RWPE2 (cell line): ENCODE data around the gene BMP6.
"Not testable (repeated sequence)": the region's sequence is repeated elsewhere in the genome, so short reads cannot be mapped to it uniquely, and the experiment has no call there.

Source experiments
- ATAC-seq: fragments of 200-7000 bp; cut with Tn5 transposase; 3 replicates; pipeline ENCODE4 v1.9.1; 2021; ENCODE audit warnings: low read depth
- DNase-seq: peaks from one replicate; pipeline ENCODE4 v3.0.0-alpha.2; 2020; ENCODE audit warnings: low spot score
- H3K27ac ChIP-seq: fragments of 450-650 bp; 2 replicates; pipeline ENCODE4 v1.5.1; 2017; ENCODE audit warnings: mild to moderate bottlenecking; ENCODE audit not compliant: poor library complexity, severe bottlenecking
- H3K27me3 ChIP-seq: fragments of 250-450 bp; sonication (Bioruptor Pico); 2 replicates; pipeline ENCODE4 v1.5.1; 2021; ENCODE audit warnings: mild to moderate bottlenecking, moderate library complexity; ENCODE audit not compliant: insufficient read depth, poor library complexity, severe bottlenecking
- H3K36me3 ChIP-seq: fragments of 250-450 bp; sonication (Bioruptor Pico); 2 replicates; pipeline ENCODE4 v1.5.1; 2020; ENCODE audit warnings: low read depth, mild to moderate bottlenecking, moderate library complexity
- H3K4me1 ChIP-seq: fragments of 250-450 bp; sonication (Bioruptor Pico); 2 replicates; pipeline ENCODE4 v1.5.1; 2021; ENCODE audit warnings: mild to moderate bottlenecking, moderate library complexity; ENCODE audit not compliant: insufficient read depth, poor library complexity, severe bottlenecking
- H3K4me3 ChIP-seq: fragments of 250-450 bp; sonication (Bioruptor Pico); 2 replicates; pipeline ENCODE4 v1.5.1; 2021; ENCODE audit warnings: mild to moderate bottlenecking, moderate library complexity; ENCODE audit not compliant: severe bottlenecking
- H3K9me3 ChIP-seq: fragments of 250-450 bp; sonication (Bioruptor Pico); 2 replicates; pipeline ENCODE4 v1.5.1; 2021; ENCODE audit warnings: mild to moderate bottlenecking, moderate library complexity; ENCODE audit not compliant: severe bottlenecking
- CTCF ChIP-seq: fragments of 450-650 bp; IDR thresholded peaks from one replicate; pipeline ENCODE4 v1.5.1; 2017; ENCODE audit warnings: mild to moderate bottlenecking, moderate library complexity; ENCODE audit not compliant: poor library complexity, severe bottlenecking

Gene BMP6

GRCh38 chr6:7895125-7895423 is 169.2 kb downstream of the BMP6 start:
- H3K4me1 ChIP-seq, result no peaks in the 10 kb centered on the region
- H3K9me3 ChIP-seq, result no peaks in the 10 kb centered on the region
- H3K27ac ChIP-seq, result no peak overlapping the region
- peaks cover 94% of the 10 kb centered on the region for H3K36me3 ChIP-seq
- no peaks in the 10 kb centered on the region for H3K27me3 ChIP-seq
- no peak for ATAC-seq
- H3K4me3 ChIP-seq, result no peak overlapping the region
- DNase-seq, result no peak
- no peak for TF ChIP-seq CTCF

GRCh38 chr6:7896465-7896987 is 170.6 kb downstream of the BMP6 start:
- no peaks in the 10 kb centered on the region for H3K9me3 ChIP-seq
- H3K27ac ChIP-seq, result no peak overlapping the region
- ATAC-seq, result no peak
- DNase-seq, result no peak
- peaks cover 94% of the 10 kb centered on the region for H3K36me3 ChIP-seq
- no peak overlapping the region for H3K4me3 ChIP-seq
- no peaks in the 10 kb centered on the region for H3K27me3 ChIP-seq
- no peaks in the 10 kb centered on the region for H3K4me1 ChIP-seq
- no peak for TF ChIP-seq CTCF

- Histone ChIP-seq H3K4me3 (no peak overlapping the region), H3K4me1 (no peaks in the 10 kb centered on the region), H3K27ac (no peak overlapping the region), H3K36me3 (peaks cover 94% of the 10 kb centered on the region), H3K27me3 (no peaks in the 10 kb centered on the region), H3K9me3 (no peaks in the 10 kb centered on the region)
- ATAC-seq, result no peak
- TF ChIP-seq CTCF, result no peak
- no peak for DNase-seq
Observed at GRCh38 chr6:7897461-7898192, 171.7 kb downstream of the BMP6 start.

GRCh38 chr6:7898193-7898586 is 172.3 kb downstream of the BMP6 start:
- DNase-seq, H3K9me3 ChIP-seq, H3K4me3 ChIP-seq, ATAC-seq, H3K27ac ChIP-seq, H3K27me3 ChIP-seq, H3K4me1 ChIP-seq: not testable (repeated sequence)
- peaks cover 94% of the 10 kb centered on the region for H3K36me3 ChIP-seq

DNA sequence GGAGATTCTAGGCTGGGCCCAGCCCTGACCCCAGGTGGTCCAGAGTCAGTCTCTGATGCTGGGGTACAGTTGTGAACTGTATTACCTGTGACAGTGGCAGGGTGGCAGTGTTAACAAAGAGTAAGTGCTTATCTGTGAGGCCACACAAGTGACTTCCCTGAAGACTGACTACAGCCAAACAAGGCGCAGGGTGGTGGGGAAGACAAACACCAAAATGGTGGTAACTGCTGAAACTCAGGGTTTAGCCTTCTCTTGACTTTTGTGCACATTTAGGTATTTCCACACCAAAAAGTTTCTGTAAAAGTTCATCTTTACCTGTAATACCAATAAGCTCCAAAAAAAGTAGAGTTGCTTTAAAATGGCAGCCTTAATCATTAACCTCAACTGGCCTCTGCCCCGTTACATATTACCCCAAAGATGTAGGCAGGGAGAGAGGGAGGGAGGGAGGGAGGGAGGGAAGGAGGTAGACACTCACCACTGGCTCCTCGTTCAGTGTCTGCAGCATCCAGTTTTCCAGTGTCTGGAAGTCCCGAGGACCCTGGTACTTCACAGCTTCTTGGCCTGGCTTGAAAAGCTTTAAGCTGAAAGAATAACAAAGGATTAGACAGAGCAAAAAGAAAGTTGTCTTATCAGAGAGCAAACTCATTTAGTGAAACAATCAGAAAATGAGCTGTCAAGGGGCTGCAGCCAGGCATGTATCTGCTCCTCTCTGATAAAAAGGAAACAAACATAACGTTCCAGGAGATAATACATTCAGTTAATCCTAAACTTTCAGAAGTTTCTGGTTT is 173.4 kb downstream of the BMP6 start:
- no peaks in the 10 kb centered on the region for H3K27me3 ChIP-seq
- no peak overlapping the region for H3K27ac ChIP-seq
- TF ChIP-seq CTCF, result no peak
- no peaks in the 10 kb centered on the region for H3K4me1 ChIP-seq
- no peaks in the 10 kb centered on the region for H3K9me3 ChIP-seq
- peaks cover 94% of the 10 kb centered on the region for H3K36me3 ChIP-seq
- ATAC-seq (no peak), DNase-seq (no peak)
- no peak overlapping the region for H3K4me3 ChIP-seq
